Colon (tissue), 2 donors: ENCODE data around the gene NIFK.
"Not testable (repeated sequence)": the region's sequence is repeated elsewhere in the genome, so short reads cannot be mapped to it uniquely, and the experiment has no call there.

ENCODE experiments used
- FAIRE-seq: peaks from 2 replicates; lab custom pipeline; 2012; peaks lifted over from hg19 to GRCh38; lab: Jason Lieb, UNC
- donor health status: control.
- donor health status: control.

NIFK gene

DNA sequence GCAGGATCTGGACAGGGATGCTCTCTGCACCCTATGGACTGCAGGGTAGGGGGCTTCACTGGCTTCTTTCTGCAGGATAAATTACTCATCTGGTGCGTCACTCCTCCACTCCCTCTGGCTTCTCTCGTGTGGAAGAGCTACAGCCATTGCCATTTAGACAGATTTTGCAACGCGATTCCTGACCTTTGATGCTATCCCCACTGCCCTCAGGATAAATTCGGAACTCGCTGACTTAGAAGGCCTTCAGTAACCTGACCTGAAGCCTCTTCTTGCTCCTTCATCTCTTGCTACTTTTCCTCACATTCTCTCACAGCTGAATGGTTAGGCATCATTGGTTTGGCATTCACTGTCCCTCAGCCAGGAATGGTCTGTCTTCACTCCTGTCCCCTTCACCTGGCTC is 5.3 kb downstream of the NIFK start:
- FAIRE-seq, result no peak

DNA sequence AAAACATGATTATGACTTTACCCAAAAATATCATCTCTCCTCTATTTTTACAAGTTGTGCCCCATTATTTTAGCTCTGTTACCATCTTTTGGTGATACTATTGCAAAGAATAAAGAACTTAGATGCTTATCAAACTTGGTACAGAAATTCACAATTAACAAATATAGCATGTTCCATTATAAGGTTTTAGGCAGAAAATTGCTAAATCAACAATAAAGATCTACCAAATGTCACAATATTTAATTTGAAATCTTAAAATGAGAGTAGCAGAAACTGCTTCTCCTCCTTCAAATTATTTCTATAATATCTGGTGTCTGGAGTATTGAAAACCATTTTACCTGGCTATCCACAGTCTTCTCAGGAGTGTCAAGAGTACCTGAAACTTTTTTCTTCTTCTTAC is 8.7 kb downstream of the NIFK start:
- no peak for FAIRE-seq

DNA sequence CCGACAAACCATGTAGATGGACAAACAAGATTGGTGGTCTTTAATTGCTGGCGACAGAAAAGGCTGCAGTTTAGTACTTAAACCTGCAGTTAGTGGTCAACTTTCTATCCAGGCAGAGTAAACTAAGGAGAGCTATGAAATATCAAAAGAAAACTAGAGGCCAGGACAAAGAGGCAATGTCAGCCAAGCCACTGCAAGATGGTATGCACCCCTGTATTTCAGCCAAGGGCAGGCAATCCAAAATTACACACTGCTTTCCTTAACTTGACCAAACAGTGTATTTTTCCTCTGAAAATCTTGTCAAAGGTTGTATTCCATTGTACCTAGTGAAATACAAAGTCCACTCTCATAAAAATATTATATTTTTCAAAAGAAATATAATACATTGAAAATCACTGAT is 9.3 kb downstream of the NIFK start:
- FAIRE-seq, result no peak

GRCh38 chr2:121723316-121723715 is 13.4 kb downstream of the NIFK start:
- FAIRE-seq, result no peak

DNA sequence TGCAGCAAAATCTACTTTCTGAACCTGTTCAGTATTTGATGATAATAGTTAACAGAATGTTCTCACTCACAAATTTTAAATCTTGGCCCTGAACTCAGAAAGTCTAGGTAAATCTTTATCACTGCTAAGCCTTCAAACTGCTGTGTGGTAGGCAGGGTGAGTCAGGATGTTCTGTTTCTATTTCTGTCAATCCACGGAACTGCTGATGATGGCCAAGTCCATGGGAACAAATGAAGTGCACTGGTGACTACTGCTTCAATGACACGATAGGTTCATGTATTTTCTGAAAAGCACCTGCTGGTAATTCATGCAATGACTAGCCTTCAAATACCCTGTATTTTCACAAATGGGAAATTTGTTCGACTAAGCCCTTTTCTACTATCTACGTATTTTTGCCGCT is 14.2 kb downstream of the NIFK start:
- no peak for FAIRE-seq

DNA sequence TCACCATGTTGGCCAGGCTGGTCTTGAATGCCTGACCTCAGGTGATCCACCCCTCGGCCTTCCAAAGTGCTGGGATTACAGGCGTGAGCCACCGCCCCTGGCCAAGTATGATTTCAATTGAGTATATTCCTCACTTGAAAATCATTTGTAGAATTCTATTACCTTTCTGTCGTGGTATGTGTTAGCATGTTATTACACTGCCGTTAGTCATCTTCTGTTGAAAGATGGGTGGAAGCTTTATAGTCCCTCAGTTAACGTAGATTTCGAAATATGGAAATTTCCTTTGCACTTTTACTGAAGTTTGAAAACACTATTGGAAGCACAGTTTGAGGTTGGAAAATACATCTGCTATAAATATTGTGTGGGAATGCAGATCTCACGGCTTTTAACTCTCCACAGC is 14.7 kb downstream of the NIFK start:
- FAIRE-seq, result no peak

GRCh38 chr2:121717529-121717928 is 19.1 kb downstream of the NIFK start:
- FAIRE-seq, result no peak

DNA sequence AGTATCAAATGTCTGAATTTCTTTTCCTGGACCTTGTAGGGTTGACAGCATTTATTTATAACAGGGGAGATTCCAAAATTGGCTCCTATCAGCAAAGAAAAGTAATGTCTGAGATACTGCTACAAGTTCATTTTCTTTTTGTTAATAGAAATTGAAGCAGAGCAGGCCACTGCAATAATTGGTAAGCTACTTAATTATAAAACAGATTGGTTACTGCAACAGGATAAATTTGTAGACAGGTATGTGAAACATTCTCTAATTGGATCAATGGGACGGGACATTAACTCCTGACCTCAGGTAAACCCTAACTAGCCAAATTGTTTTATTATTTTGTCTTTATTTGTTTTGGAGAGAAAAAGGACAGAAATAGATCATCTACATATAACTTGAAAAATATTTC is 20.5 kb downstream of the NIFK start:
- FAIRE-seq, result no peak

DNA sequence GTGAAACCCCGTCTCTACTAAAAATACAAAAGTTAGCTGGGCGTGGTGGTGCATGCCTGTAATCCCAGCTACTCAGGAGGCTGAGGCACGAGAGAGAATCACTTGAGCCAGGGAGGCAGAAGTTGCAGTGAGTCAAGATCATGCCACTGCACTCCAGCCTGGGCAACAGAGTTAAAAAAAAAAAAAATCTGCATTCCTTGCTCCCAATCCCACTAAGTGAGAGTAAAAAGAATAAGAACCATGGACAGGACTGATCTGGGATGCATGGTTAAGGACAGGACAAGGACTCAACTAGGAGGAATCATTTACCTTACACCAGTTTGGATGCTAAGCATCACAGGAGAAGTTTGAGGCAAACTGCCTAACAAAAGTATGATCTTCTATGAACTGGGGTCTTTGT is 25.2 kb downstream of the NIFK start:
- FAIRE-seq, result not testable (repeated sequence)

DNA sequence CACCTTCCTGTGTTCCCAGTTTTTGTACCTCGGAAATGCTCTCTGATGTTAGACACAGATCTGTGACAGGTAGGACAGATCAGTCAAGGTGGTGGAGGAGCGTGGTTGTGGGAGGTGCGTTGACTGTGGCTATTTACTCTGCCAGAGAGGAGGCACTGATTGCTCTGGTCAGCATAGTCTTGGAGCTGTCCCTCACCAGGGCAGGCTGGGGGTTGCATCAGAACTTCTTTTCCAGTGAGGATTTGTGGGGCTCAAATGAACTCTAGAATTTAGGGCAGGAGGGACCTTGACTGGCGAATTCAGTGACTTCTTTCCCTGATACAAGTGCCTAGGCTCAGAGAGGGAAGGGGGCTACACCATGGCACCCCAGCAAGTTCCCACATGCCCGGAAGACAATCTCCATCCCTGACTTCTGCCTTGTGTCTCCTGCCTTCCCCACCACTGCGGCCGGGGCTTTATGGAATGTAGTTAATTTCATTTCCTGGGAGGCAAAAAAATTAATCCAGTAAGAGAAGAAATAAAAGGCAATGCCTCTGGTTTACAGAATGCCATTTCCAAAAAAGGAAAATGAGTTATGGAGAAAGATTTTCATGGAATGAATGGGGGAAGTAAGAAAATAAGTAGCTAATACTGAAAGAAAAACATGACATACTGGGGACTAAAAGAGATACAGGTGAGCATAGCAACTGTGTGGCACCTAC is 26.1 kb downstream of the NIFK start:
- FAIRE-seq, result no peak

GRCh38 chr2:121709776-121710469 is 26.8 kb downstream of the NIFK start:
- FAIRE-seq, result no peak

DNA sequence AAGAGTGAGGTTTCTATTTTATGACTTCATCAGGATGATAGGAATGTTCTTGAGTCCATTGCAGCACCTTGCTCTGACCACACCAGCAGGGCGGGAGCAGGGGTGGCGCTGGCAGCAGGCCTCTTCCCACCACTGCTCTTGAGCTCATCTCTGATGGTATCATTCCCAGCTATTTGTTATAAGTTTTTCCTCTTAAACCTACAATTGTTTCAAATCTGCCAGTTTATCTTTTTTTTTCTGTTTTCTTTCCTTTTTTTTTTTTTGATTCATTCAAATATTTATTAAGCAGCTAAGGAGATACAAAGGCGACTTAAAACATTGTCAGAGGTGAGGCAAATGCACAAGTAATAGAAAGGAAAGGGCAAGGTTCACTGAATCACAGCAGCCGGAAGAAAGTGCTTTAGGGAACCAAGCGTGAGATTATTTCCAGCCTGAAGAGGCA is 28.7 kb downstream of the NIFK start:
- no peak for FAIRE-seq

GRCh38 chr2:121707344-121707919 is 29.2 kb downstream of the NIFK start:
- FAIRE-seq, result no peak

DNA sequence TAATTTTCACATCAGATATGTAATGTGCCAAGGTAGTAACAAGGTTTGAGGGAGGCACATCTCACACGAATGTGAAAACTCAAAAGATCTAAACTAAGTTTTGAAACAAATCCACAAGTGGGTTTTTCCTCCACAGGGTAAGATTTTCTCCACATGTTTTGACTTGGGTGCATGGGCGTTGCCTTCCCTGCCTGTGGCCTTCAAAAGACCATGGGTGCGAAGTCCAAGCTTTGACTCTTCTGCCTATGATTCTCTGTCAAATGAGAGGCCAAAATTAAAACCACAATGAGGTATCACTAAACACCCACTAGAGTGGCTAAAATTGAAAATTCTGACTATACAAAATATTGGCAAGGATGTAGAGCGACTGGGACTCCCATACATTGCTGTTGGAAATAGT is 30.7 kb downstream of the NIFK start:
- no peak for FAIRE-seq

- no peak for FAIRE-seq
Measured at GRCh38 chr2:121705390-121705789, 31.3 kb downstream of the NIFK start.

- not testable (repeated sequence) for FAIRE-seq
Measured at GRCh38 chr2:121701761-121702160, 34.9 kb downstream of the NIFK start.

- no peak for FAIRE-seq
Measured at GRCh38 chr2:121699421-121700333, 37.0 kb downstream of the NIFK start.

- no peak for FAIRE-seq
Measured at GRCh38 chr2:121698318-121698930, 38.3 kb downstream of the NIFK start.

- no peak for FAIRE-seq
Measured at GRCh38 chr2:121697108-121697631, 39.5 kb downstream of the NIFK start.

GRCh38 chr2:121696410-121696930 is 40.2 kb downstream of the NIFK start:
- no peak for FAIRE-seq

GRCh38 chr2:121695171-121695451 is 41.6 kb downstream of the NIFK start:
- FAIRE-seq, result no peak
